ENCODE measurements around the gene LRRC53.

GRCh38 chr1:74512170-74512915, at the start of gene LRRC53:
- TF ChIP-seq CTCF (IDR thresholded peaks at IDR 0.05; ENCODE audit: low read length), result no peak
- TF ChIP-seq EZH2 (IDR thresholded peaks at IDR 0.05; ENCODE audit: borderline replicate concordance, low read length), result no peak
